Astrocyte of the cerebellum (primary cell): ENCODE measurements around the gene RRN3.
"Not testable (repeated sequence)": the region's sequence is repeated elsewhere in the genome, so short reads cannot be mapped to it uniquely, and the experiment has no call there.

Experiments
- DNase-seq: peaks from one replicate; pipeline ENCODE4 v3.0.0-alpha.2; 2011; ENCODE audit warnings: low read depth
- H3K4me3 ChIP-seq: 2 replicates; pipeline ENCODE4 v1.5.1; 2011; ENCODE audit warnings: mild to moderate bottlenecking, low read depth, low read length, moderate library complexity
- in situ Hi-C: cut with HindIII; loops from 2 replicates; pipeline ENCODE4 v1.10.0; 2017; ENCODE audit warnings: low sequenced_read_pairs
- TF ChIP-seq, protein P1 (sequence below): IDR thresholded peaks from 2 replicates; pipeline ENCODE4 v1.5.1; 2012; ENCODE audit warnings: low read length, low read depth, moderate library complexity, mild to moderate bottlenecking; ENCODE audit errors: missing control alignments

The RRN3 gene

DNA sequence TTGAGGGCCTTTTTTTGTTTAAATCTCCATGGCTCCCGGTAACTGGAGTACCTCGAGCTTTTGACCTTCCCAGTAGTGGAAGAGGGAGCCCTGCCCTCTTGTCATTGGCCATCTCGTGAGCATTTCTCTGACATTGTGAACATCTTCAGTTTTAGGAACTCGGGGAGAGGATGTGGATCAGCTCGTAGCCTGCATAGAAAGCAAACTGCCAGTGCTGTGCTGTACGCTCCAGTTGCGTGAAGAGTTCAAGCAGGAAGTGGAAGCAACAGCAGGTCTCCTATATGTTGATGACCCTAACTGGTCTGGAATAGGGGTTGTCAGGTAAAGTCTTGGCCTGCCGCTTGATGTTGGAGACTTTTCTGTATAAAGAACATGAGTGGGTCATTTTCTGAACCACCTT lies 62.5 kb downstream of the RRN3 start:
- DNase-seq: no peak
- TF ChIP-seq, protein P1, sequence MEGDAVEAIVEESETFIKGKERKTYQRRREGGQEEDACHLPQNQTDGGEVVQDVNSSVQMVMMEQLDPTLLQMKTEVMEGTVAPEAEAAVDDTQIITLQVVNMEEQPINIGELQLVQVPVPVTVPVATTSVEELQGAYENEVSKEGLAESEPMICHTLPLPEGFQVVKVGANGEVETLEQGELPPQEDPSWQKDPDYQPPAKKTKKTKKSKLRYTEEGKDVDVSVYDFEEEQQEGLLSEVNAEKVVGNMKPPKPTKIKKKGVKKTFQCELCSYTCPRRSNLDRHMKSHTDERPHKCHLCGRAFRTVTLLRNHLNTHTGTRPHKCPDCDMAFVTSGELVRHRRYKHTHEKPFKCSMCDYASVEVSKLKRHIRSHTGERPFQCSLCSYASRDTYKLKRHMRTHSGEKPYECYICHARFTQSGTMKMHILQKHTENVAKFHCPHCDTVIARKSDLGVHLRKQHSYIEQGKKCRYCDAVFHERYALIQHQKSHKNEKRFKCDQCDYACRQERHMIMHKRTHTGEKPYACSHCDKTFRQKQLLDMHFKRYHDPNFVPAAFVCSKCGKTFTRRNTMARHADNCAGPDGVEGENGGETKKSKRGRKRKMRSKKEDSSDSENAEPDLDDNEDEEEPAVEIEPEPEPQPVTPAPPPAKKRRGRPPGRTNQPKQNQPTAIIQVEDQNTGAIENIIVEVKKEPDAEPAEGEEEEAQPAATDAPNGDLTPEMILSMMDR: no peak
- in situ Hi-C loops: no loop called here
- no peak overlapping the region for H3K4me3 ChIP-seq

DNA sequence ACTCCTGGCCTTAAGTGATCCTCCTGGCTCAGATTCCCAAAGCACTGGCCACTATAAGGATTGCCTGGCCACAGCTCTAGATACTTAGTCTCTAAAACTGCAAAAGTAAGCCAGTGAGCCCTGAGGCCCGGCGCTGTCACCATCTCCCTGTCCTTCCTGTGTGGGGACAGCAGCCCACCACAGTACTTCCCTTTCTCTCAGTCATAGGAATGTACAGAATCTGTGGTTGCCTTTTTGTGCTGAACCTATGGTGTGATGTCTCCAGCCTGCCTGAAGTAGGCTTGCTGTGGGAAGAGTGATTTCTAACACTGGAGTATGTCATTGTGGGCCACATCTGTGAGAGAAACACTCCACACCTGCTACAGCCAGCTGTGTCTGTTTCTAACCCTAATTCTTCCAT lies 62.9 kb downstream of the RRN3 start:
- TF ChIP-seq, protein P1: no peak
- no peak overlapping the region for H3K4me3 ChIP-seq
- in situ Hi-C loops: no loop called here
- no peak for DNase-seq

GRCh38 chr16:15029749-15030148 lies 64.3 kb downstream of the RRN3 start:
- in situ Hi-C loops, H3K4me3 ChIP-seq, DNase-seq: not testable (repeated sequence)

DNA sequence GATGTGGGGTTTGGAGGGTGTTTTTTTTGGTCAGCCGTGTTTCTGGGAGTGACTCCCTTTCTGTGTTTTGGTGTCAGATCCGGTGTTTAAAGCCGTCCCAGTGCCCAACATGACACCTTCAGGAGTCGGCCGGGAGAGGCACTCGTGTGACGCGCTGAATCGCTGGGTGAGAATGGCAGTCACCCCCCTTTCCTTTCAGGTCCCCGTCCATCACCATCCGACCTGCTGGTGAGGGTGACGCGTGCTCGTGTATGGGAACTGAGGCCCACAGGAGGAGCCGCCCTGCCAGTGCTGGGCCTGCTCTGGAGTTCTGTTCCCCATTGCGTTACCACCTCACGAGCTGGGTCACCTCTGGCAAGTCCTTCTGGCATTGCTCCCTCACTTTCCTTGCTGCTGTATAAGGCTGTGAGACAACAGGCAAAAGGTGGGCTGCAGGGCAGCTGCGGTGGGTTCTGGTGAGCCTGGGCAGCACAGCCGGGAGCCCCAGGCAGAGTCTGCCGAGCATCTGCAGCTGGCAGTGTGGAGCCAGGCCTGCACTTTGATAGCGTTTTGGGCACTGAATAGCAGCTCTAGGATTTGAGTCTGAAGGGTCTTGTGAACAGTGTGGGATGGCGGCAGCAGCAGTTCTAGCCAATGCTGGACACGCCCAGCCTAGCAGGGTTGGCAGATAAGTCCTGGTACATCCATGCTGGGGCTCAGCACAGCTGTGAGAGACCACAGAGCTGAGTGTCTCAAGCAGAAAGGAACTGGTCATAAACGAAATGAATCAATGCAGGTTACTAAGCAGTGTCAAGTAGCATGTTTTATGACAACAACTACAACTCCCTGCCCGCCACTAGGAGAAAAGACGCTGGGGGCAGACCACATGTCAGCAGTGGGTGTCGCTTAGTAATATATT lies 65.0 kb downstream of the RRN3 start:
- DNase-seq, H3K4me3 ChIP-seq, in situ Hi-C loops: not testable (repeated sequence)

GRCh38 chr16:15028345-15028715 lies 65.7 kb downstream of the RRN3 start:
- H3K4me3 ChIP-seq, in situ Hi-C loops, DNase-seq: not testable (repeated sequence)

- in situ Hi-C loops, DNase-seq, H3K4me3 ChIP-seq: not testable (repeated sequence)
Measured at GRCh38 chr16:15027503-15028344, 66.3 kb downstream of the RRN3 start.

- in situ Hi-C loops: not testable (repeated sequence)
Measured at GRCh38 chr16:15027051-15027450, 67.0 kb downstream of the RRN3 start.

DNA sequence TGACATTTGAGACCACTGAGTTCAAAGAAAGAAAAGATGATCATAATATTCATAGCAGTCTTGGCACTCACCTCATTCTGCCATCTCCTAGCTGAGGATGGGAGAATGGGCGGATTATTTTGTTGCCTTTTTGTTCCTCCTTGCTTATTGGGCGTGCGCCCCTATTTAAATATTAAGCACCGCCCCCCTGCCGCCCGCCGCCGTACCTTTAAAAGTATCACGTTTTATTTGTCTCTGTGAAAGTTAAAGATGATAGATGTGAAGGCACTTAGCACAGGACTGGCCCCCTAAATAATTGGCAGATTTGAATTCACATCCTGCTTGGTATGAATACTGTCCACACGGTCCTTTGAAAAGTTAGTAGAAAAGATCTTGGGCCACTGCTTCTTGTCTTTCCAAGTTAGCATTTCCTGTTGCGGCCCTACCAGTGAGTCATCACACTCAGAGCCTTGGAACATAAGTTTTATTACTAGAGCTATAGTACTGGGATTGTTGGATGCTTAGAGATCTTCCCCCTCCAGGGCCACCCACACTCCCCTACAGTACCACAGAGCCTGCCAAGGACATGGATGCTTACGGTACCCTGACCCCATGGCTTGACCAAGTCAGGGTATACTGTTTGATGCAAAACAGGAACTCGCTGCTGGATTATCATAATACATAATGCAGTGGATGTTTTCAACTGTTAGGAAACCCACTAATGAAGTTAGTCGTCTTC lies 68.7 kb downstream of the RRN3 start:
- in situ Hi-C loops, DNase-seq, H3K4me3 ChIP-seq: not testable (repeated sequence)

More at GRCh38 chr16:15027051-15027450, 67.0 kb downstream of the RRN3 start:
- not testable (repeated sequence) for H3K4me3 ChIP-seq, DNase-seq

GRCh38 chr16:15024858-15025199 lies 69.2 kb downstream of the RRN3 start:
- H3K4me3 ChIP-seq, in situ Hi-C loops, DNase-seq: not testable (repeated sequence)

GRCh38 chr16:15023381-15024077 lies 70.5 kb downstream of the RRN3 start:
- DNase-seq, H3K4me3 ChIP-seq, in situ Hi-C loops: not testable (repeated sequence)
